Ramos (cell line): ENCODE measurements around the gene SERPINA5.

Source experiments
- in situ Hi-C: fragments of 300-500 bp; cut with MboI; formaldehyde crosslinking; loops from one replicate; pipeline ENCODE4 v1.14.3; 2022; ENCODE audit warnings: low sequenced_read_pairs; ENCODE audit not compliant: unreplicated experiment

Gene SERPINA5, protein sequence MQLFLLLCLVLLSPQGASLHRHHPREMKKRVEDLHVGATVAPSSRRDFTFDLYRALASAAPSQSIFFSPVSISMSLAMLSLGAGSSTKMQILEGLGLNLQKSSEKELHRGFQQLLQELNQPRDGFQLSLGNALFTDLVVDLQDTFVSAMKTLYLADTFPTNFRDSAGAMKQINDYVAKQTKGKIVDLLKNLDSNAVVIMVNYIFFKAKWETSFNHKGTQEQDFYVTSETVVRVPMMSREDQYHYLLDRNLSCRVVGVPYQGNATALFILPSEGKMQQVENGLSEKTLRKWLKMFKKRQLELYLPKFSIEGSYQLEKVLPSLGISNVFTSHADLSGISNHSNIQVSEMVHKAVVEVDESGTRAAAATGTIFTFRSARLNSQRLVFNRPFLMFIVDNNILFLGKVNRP

GRCh38 chr14:94581127-94581999 lies at the start of gene SERPINA5:
TSS of gene SERPINA5 (plus strand) at chr14:94581426. CDS start at chr14:94587363, 5,937 bp downstream.
- in situ Hi-C loops: no loop called here

DNA sequence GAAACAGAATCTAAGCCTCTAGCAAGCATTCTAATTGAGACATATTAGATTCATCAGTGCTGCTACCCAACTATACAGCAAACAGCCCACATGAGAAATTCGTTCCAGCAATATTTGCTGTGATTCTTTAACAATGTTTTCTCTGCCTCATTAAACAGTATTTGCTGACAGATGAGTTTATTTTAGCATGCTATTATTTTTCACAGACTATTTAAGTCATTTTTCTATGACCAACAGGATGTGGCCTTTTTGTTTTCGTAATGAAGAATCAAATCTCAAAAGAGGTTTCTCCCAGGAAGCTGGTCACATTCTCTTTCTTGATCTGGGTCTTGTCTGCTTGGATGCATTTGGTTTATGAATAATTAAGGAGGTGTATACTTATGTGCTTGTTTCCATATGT lies 48.8 kb upstream of the SERPINA5 start:
- in situ Hi-C loops: no loop called here

DNA sequence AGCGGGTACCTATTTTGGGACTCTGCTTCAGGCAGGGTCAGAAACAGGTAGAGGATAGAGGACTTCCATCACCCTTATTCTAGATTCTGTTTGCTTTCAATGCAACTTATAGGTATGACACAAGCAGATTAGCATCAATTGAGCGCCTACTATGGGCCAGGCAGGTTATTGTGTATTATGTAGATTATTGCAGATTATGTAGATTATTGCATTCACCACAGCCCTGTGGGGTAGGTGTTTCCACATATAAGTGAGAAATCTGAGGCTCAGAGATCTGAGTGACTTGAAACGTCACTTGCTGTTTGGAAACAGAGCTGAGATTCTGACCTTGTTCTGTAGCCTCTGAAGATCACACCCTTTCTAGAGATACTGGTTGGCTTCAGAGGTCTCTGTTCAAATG lies 45.7 kb upstream of the SERPINA5 start:
- in situ Hi-C loops: no loop called here

DNA sequence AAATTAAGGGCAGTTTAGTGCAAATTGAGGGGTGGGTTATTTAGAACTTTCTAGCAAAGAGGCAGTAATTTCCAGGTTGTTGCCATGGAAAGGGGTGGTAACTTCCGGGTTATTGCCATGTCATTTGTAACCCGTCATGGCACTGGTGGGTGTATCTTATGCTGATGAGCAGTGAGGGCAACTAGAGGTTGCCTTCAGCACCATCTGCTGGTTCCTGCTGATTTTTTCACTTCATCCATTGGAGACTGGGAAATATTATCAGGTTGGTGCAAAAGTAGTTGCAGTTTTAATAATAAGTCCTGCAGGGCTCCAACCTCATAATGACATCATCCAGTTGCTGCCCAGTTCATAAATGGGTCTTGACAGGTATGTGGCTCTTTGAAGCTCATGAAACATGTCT lies 44.4 kb upstream of the SERPINA5 start:
- in situ Hi-C loops: no loop called here

DNA sequence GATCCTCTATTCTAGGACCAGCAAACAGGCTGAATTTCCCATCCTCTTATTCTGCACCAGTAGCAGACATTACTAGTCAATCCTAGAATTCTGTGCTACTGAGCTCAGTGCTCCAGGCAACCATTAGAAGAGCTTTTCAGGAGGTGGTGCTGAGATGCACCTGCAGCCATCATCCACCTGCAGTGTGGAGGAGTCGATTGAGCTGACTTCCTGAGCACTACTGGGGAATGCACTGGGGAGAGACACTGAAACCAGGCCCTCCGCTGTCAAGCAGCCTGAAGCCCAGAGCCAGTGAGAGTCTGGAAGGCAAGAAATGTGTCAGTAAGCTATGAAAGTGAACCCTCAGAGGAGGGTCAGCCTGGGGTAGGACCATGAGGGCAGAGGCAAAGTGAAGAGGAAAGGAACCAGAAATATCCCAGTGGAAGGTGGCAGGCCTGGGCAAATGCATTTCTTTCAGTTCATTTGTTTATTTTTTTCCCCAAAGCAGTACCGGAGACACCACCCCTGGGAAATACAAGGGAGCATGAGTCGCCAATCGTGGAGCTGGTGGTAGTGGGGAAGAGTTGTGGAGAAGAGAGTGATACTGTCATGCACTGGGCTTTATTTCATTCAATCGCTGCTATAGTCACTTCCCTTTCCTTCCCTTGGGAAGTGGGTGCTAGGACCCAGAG lies 43.0 kb upstream of the SERPINA5 start:
- in situ Hi-C loops: no loop called here

DNA sequence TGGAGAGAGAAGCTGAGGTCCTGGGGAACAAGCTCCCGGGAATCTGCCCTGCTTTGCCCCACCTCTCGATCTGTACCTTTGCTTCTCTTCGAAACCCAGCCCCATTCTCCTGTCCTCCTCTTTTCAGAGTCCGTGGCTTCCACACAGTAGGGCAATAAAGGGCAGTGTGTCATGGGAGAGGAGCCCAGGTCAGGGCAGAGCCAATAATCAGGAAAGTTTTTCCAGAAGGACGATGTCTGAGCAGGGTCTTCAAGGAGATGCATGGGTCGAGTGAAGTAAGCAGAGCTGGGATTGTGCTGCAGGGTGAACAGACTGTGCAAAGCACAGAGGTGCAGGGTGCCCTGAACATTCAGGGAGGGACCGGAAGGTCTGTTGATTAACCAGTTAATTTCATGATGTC lies 42.0 kb upstream of the SERPINA5 start:
- in situ Hi-C loops: no loop called here

DNA sequence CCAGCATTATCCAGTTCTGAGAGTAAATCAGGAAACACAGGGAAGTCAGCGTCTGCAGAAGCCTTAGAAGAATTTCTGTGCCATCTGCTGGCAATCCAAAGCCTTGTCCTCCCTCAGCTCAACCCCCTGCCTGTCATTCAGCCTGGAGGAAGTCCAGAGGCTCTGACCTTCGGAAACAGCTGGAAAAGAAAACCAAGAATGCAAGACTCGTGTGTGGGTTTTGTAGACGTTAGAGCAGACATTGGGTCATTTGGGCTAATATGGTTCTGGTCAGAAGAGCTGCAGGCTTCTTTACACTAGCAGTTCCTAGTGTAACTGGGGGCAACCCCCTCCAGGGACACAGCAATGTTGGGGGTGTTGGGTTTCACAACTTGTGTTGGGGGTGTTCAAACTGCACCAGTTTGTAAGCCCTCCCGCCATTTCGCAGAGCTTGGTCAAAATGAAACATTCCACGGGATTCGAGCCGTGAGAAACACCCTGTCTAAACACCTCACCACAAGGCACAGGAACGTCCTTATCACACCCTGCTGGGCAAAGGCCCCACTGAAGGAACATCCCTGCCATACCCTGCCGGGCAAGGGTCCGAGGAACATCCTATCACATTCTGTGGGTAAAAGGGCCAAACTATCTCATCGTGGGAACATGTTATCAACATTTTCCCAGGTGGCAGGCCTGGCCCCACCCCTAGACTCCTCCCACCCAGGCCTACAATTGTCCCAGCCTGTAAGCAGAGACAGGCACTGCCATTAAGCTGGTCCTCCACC lies 41.0 kb upstream of the SERPINA5 start:
- in situ Hi-C loops: no loop called here

- in situ Hi-C loops: no loop called here
These were observed 39.8 kb upstream of the SERPINA5 start for GRCh38 chr14:94541234-94541975.

- in situ Hi-C loops: no loop called here
These were observed 39.0 kb upstream of the SERPINA5 start for GRCh38 chr14:94542111-94542810.

DNA sequence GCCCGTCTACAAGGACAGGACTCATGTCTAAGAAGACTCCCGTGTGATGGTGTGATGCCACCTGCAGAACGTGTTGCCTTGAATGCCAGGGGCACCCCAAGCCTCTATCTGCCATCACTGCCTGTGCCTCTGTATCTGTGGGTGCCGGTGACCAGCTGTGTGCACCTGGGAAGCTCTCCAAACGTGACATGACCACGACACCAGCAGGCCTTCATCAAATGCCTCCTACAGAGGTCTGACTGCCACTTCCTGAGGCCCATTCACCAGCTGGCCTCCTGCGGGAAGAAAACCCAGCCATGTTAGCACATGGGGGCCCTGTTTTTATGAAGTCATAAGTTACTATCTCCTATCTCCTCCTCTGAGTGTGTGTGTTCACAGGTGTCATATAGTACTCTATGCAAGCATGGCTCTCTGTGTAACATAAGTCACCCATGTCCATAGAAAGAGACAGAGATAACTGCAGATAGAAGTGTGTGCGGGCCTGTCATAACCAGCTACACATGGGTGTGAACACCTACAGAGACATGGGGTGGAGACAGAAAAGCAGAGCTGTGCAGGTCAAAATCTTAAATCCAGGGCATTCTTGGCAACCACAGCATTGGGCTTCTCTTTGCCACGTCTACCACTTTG lies 38.3 kb upstream of the SERPINA5 start:
- in situ Hi-C loops: no loop called here

GRCh38 chr14:94543449-94544124 lies 37.6 kb upstream of the SERPINA5 start:
- in situ Hi-C loops: no loop called here

- in situ Hi-C loops: no loop called here
These were observed 36.5 kb upstream of the SERPINA5 start for GRCh38 chr14:94544726-94545125.

GRCh38 chr14:94545131-94545841 lies 35.9 kb upstream of the SERPINA5 start:
- in situ Hi-C loops: no loop called here

DNA sequence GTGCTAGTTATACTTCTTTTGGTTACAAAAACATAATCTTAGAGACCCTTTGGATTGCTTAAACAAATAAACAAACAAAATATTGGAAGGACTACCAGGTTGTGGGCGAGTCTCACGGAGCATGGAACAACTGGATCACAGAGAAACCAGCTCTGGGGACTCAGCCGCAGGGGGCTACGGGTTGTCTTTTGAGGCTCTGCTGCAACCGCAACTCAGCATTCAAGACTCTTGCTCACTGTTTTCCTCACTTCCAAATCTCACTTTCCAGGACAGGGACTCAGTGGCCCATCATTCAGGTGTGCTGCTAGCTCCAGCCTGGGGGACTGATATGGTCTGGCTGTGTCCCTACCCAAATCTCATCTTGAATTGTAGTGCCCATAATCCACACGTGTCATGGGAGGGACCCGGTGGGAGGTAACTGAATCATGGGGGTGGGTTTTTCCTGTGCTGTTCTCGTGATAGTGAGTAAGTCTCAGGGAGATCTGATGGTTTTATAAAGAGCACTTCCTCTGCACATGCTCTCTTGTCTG lies 34.0 kb upstream of the SERPINA5 start:
- in situ Hi-C loops: no loop called here

GRCh38 chr14:94547726-94548125 lies 33.5 kb upstream of the SERPINA5 start:
- in situ Hi-C loops: no loop called here

- in situ Hi-C loops: no loop called here
These were observed 32.9 kb upstream of the SERPINA5 start for GRCh38 chr14:94548131-94548998.
